NCI-H1105 (cell line): ENCODE results near the gene GGT5.

Experiments used
- DNase-seq: peaks from one replicate; lab custom pipeline; 2025; lab: John Stamatoyannopoulos, UW

The GGT5 gene

GRCh38 chr22:24181996-24182899, 62.6 kb downstream of the GGT5 start:
- no peak for DNase-seq

GRCh38 chr22:24181088-24181995, 63.5 kb downstream of the GGT5 start, which contains the start of gene SUSD2:
Gene SUSD2, plus strand, starts transcription at chr22:24181487. Its CDS starts 33 bp downstream, at chr22:24181520.
- DNase-seq: no peak

GRCh38 chr22:24180316-24181087, 64.4 kb downstream of the GGT5 start:
- no peak for DNase-seq

GRCh38 chr22:24179478-24180210, 65.2 kb downstream of the GGT5 start:
- no peak for DNase-seq

GRCh38 chr22:24178502-24179440, 66.1 kb downstream of the GGT5 start:
- DNase-seq: no peak

GRCh38 chr22:24178021-24178431, 66.9 kb downstream of the GGT5 start:
- DNase-seq: no peak

- DNase-seq: no peak
These were observed 67.4 kb downstream of the GGT5 start for GRCh38 chr22:24177456-24177855.

GRCh38 chr22:24177045-24177444, 67.8 kb downstream of the GGT5 start:
- no peak for DNase-seq

- no peak for DNase-seq
These were observed 68.3 kb downstream of the GGT5 start for GRCh38 chr22:24176630-24177029.

- no peak for DNase-seq
These were observed 68.8 kb downstream of the GGT5 start for GRCh38 chr22:24176040-24176439.

- peak; percentile 43 for DNase-seq
These were observed 69.6 kb downstream of the GGT5 start for GRCh38 chr22:24175160-24175808.

GRCh38 chr22:24171822-24172221, 73.1 kb downstream of the GGT5 start:
- DNase-seq: no peak

GRCh38 chr22:24170632-24171031, 74.2 kb downstream of the GGT5 start:
- DNase-seq: no peak

GRCh38 chr22:24170188-24170587, 74.7 kb downstream of the GGT5 start:
- DNase-seq: no peak
